PC-9 (cell line): ENCODE measurements around the gene CIZ1.

Experiments used
- EZH2 ChIP-seq: fragments of 200-600 bp; sonication (generic); IDR thresholded peaks from 2 replicates; pipeline ENCODE4 v1.8.0; 2017; ENCODE audit warnings: antibody characterized with exemption, low read depth
- TF ChIP-seq, protein P1 (sequence below): fragments of 200-600 bp; sonication (generic); conservative IDR thresholded peaks from 2 replicates; pipeline ENCODE4 v1.6.1; 2017; ENCODE audit warnings: mixed run types, antibody characterized with exemption, mild to moderate bottlenecking, moderate library complexity

DNA sequence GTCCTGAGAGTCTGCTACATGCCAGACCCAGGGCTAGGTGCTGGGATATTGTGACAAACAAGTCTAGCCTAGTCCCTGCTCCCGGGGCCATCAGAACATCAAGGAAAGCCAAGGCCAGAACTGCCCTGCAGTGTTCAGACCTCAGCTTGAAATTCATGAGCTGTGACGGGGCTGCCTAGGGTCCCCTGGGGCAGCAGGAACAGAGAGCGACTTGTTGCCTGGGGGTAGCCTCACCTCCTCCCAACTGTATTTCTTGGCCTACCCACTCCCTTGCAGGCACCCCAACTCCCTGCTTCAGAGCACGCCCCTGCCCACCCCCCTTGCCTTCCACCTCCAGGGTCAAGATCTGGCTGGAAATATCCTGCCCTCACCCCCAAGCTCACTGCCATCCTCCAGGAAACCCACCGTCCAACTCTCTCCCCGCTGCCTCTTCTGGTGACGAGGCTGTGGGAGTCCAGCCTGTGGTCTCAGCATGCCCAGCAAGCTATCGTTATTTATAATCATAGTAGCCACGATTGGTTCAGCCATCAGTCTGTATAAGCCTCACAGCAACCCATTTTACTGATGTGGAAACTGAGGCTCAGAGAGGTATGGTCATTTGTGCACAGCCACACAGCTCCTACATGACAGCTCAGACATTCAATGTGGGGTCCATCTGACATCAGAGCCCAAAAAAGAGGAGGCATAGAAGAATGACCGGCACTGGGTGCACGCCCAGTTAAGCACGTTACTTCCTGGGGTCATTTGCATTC lies 22.6 kb upstream of the CIZ1 start:
- TF ChIP-seq, protein P1, sequence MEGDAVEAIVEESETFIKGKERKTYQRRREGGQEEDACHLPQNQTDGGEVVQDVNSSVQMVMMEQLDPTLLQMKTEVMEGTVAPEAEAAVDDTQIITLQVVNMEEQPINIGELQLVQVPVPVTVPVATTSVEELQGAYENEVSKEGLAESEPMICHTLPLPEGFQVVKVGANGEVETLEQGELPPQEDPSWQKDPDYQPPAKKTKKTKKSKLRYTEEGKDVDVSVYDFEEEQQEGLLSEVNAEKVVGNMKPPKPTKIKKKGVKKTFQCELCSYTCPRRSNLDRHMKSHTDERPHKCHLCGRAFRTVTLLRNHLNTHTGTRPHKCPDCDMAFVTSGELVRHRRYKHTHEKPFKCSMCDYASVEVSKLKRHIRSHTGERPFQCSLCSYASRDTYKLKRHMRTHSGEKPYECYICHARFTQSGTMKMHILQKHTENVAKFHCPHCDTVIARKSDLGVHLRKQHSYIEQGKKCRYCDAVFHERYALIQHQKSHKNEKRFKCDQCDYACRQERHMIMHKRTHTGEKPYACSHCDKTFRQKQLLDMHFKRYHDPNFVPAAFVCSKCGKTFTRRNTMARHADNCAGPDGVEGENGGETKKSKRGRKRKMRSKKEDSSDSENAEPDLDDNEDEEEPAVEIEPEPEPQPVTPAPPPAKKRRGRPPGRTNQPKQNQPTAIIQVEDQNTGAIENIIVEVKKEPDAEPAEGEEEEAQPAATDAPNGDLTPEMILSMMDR: no peak
- no peak for TF ChIP-seq EZH2
